IMR-90 (cell line): ENCODE measurements around the gene PPIL6. TPM values are rescaled to one million over a fixed set of nuclear protein-coding genes. Genes with fewer than 3 reads are reported as not detected.

ENCODE experiments used
- ATAC-seq: fragments of 200-7000 bp; cut with Tn5 transposase; 2 replicates; pipeline ENCODE4 v1.9.1; 2020; ENCODE audit warnings: low read depth, mild to moderate bottlenecking, moderate library complexity
- BruUV-seq: library from RNA; stranded (reverse); fragments of 400-500 nt; replicated peaks from 2 replicates; lab custom pipeline; 2021; lab: Mats Ljungman, UMichigan
- CTCF ChIA-PET: fragments of 300-600 bp; formaldehyde crosslinking; extraction: SDS; loops from one replicate; lab custom pipeline; 2021; ENCODE audit warnings: antibody characterized with exemption; lab: Yijun Ruan, JAX
- POLR2A ChIA-PET: fragments of 300-600 bp; sonication (Branson Sonifier 250); formaldehyde crosslinking; loops from one replicate; lab custom pipeline; 2022; ENCODE audit warnings: antibody characterized with exemption; ENCODE audit not compliant: unreplicated experiment; lab: Charles Lee
- DNase-seq: peaks from one replicate; pipeline ENCODE4 v3.0.0; 2013
- H2AFZ ChIP-seq: replicated peaks from 2 replicates; pipeline ENCODE3; 2013; ENCODE audit warnings: low read length, mild to moderate bottlenecking; ENCODE audit not compliant: poor library complexity
- H2AK5ac ChIP-seq: 2 replicates; pipeline ENCODE4 v1.6.1; 2013; ENCODE audit warnings: low read depth, low read length, inconsistent platforms
- H2AK9ac ChIP-seq: replicated peaks from 2 replicates; pipeline ENCODE3; 2013; ENCODE audit warnings: mild to moderate bottlenecking, low read depth, low read length, moderate library complexity; ENCODE audit not compliant: poor library complexity
- H2BK120ac ChIP-seq: 2 replicates; pipeline ENCODE4 v1.6.1; 2013; ENCODE audit warnings: low read depth, low read length, inconsistent platforms
- H2BK15ac ChIP-seq: 3 replicates; pipeline ENCODE4 v1.6.1; 2013; ENCODE audit warnings: low read depth, low read length, inconsistent platforms
- H2BK20ac ChIP-seq: 2 replicates; pipeline ENCODE4 v1.6.1; 2013; ENCODE audit warnings: low read depth, mild to moderate bottlenecking, inconsistent platforms, low read length, moderate library complexity
- H2BK5ac ChIP-seq: 2 replicates; pipeline ENCODE4 v1.6.1; 2013; ENCODE audit warnings: mild to moderate bottlenecking, low read depth, low read length, inconsistent platforms; ENCODE audit not compliant: poor library complexity, severe bottlenecking
- H3K14ac ChIP-seq: replicated peaks from 2 replicates; pipeline ENCODE4 v1.6.1; 2013; ENCODE audit warnings: low read depth, low read length, inconsistent platforms
- H3K18ac ChIP-seq: 2 replicates; pipeline ENCODE4 v1.6.1; 2013; ENCODE audit warnings: low read depth, low read length, control low read depth
- H3K23ac ChIP-seq: 2 replicates; pipeline ENCODE4 v1.6.1; 2013; ENCODE audit warnings: low read depth, low read length, inconsistent platforms
- H3K27ac ChIP-seq: 2 replicates; pipeline ENCODE4 v1.5.1; 2013; ENCODE audit warnings: mild to moderate bottlenecking, control low read depth, low read length; ENCODE audit not compliant: insufficient read depth
- H3K27me3 ChIP-seq: 2 replicates; pipeline ENCODE4 v1.6.1; 2013; ENCODE audit warnings: low read length; ENCODE audit not compliant: control insufficient read depth, insufficient read depth
- H3K36me3 ChIP-seq: 2 replicates; pipeline ENCODE4 v1.6.1; 2013; ENCODE audit warnings: low read length, mixed read lengths; ENCODE audit not compliant: control insufficient read depth, insufficient read depth
- H3K4ac ChIP-seq: 2 replicates; pipeline ENCODE4 v1.6.1; 2013; ENCODE audit warnings: low read depth, low read length, inconsistent platforms
- H3K4me1 ChIP-seq: 2 replicates; pipeline ENCODE4 v1.6.1; 2013; ENCODE audit warnings: low read length, mixed read lengths; ENCODE audit not compliant: control insufficient read depth, insufficient read depth
- H3K4me2 ChIP-seq: 2 replicates; pipeline ENCODE4 v1.6.1; 2013; ENCODE audit warnings: low read depth, mild to moderate bottlenecking, control low read depth, low read length, moderate library complexity
- H3K4me3 ChIP-seq: 2 replicates; pipeline ENCODE4 v1.5.1; 2013; ENCODE audit warnings: low read depth, mild to moderate bottlenecking, control low read depth, low read length, moderate library complexity; ENCODE audit not compliant: insufficient read depth
- H3K56ac ChIP-seq: 2 replicates; pipeline ENCODE4 v1.6.1; 2013; ENCODE audit warnings: low read length, inconsistent platforms; ENCODE audit not compliant: insufficient read depth; ENCODE audit errors: extremely low read depth
- H3K79me1 ChIP-seq, 2 experiments: 2 replicates each; pipeline ENCODE4 v1.6.1; 2013; ENCODE audit warnings: low read length in 2 of 2, inconsistent platforms in 1 of 2, low read depth in 1 of 2
- H3K9ac ChIP-seq: 2 replicates; pipeline ENCODE4 v1.6.1; 2013; ENCODE audit warnings: low read depth, low read length, control low read depth
- H3K9me1 ChIP-seq: 2 replicates; pipeline ENCODE4 v1.6.1; 2013; ENCODE audit warnings: low read length, inconsistent platforms; ENCODE audit not compliant: insufficient read depth
- H3K9me3 ChIP-seq: 2 replicates; pipeline ENCODE4 v1.6.1; 2013; ENCODE audit warnings: low read length; ENCODE audit not compliant: control insufficient read depth, insufficient read depth
- H4K20me1 ChIP-seq: 2 replicates; pipeline ENCODE4 v1.6.1; 2013; ENCODE audit warnings: low read length, inconsistent platforms; ENCODE audit not compliant: insufficient read depth
- H4K5ac ChIP-seq: 2 replicates; pipeline ENCODE4 v1.6.1; 2013; ENCODE audit warnings: mild to moderate bottlenecking, low read depth, low read length, control low read depth
- H4K8ac ChIP-seq, 2 experiments: 2 replicates each; pipeline ENCODE4 v1.6.1; 2013; ENCODE audit warnings: low read depth in 2 of 2, low read length in 2 of 2, control low read depth in 1 of 2, inconsistent platforms in 1 of 2
- H4K91ac ChIP-seq: 2 replicates; pipeline ENCODE4 v1.6.1; 2013; ENCODE audit warnings: low read depth, low read length, inconsistent platforms; ENCODE audit not compliant: insufficient read depth
- CEBPB ChIP-seq: IDR thresholded peaks from 2 replicates; pipeline ENCODE4 v1.6.1; 2012; ENCODE audit warnings: low read depth, low read length, improper control_type of control experiment
- CHD1 ChIP-seq: IDR thresholded peaks from 2 replicates; pipeline ENCODE4 v1.6.1; 2012; ENCODE audit warnings: low read depth, low read length, improper control_type of control experiment
- MAFK ChIP-seq: IDR thresholded peaks from 2 replicates; pipeline ENCODE4 v1.6.1; 2012; ENCODE audit warnings: low read depth, low read length, improper control_type of control experiment
- MAZ ChIP-seq: IDR thresholded peaks from 2 replicates; pipeline ENCODE4 v1.6.1; 2012; ENCODE audit warnings: low read depth, mild to moderate bottlenecking, low read length, improper control_type of control experiment, moderate library complexity, borderline replicate concordance
- POLR2A ChIP-seq: IDR thresholded peaks from 2 replicates; pipeline ENCODE4 v1.6.1; 2012; ENCODE audit warnings: mild to moderate bottlenecking, low read depth, low read length
- RCOR1 ChIP-seq: IDR thresholded peaks from 2 replicates; pipeline ENCODE4 v1.6.1; 2012; ENCODE audit warnings: mild to moderate bottlenecking, low read length, improper control_type of control experiment; ENCODE audit not compliant: insufficient replicate concordance
- RFX5 ChIP-seq: IDR thresholded peaks from 2 replicates; pipeline ENCODE4 v1.8.0; 2012; ENCODE audit warnings: low read depth, mild to moderate bottlenecking, low read length, moderate library complexity
- SMC3 ChIP-seq: fragments of 150-350 bp; IDR thresholded peaks from 2 replicates; pipeline ENCODE4 v1.6.1; 2016; ENCODE audit warnings: low read depth, mild to moderate bottlenecking, antibody characterized with exemption, low read length, moderate library complexity
- WGBS, 2 experiments: methylation state at CpG; one replicate each; pipeline versions ENCODE4 v1.1.5 to v1.1.7; 2013; ENCODE audit warnings: missing lambda C conversion rate in 2 of 2; ENCODE audit not compliant: insufficient read length in 1 of 2; ENCODE audit errors: extremely low coverage in 2 of 2; 5-methylcytosine and 5-hydroxymethylcytosine counted together
- dilution Hi-C: fragments of 300-500 bp; cut with HindIII; formaldehyde crosslinking; loops from one replicate; pipeline ENCODE4 v1.14.3; 2018; ENCODE audit warnings: low sequenced_read_pairs; ENCODE audit not compliant: unreplicated experiment
- in situ Hi-C: fragments of 300-500 bp; cut with MboI; formaldehyde crosslinking; loops from 3 replicates; pipeline ENCODE4 v1.14.3; 2019; ENCODE audit warnings: low sequenced_read_pairs, inconsistent platforms, mixed read lengths
- intact Hi-C: fragments of 100-400 bp; cut with micrococcal nuclease; formaldehyde crosslinking; loops from 2 replicates; pipeline ENCODE4 v1.10.0; 2022
- polyA plus RNA-seq, 3 experiments: library from polyadenylated mRNA; depleted of rRNA; stranded (reverse); fragments of >200 nt; gene quantifications; 2 replicates each; pipeline ENCODE4 v1.2.3, GENCODE V29; 2012; ENCODE audit warnings: low replicate concordance in 1 of 3
- total RNA-seq: library from RNA; depleted of rRNA; stranded (reverse); fragments of >200 nt; gene quantifications from 2 replicates; pipeline ENCODE4 v1.2.3, GENCODE V29; 2012
- TF ChIP-seq, protein P1 (sequence below): conservative IDR thresholded peaks from 2 replicates; pipeline ENCODE4 v1.5.1; 2012; ENCODE audit warnings: mild to moderate bottlenecking, low read depth, low read length, improper control_type of control experiment

Gene PPIL6
- total and polyA plus RNA-seq, 2 of the 4 experiments (the other 2 are of a cell fraction) = 0.15 to 0.18 TPM

DNA sequence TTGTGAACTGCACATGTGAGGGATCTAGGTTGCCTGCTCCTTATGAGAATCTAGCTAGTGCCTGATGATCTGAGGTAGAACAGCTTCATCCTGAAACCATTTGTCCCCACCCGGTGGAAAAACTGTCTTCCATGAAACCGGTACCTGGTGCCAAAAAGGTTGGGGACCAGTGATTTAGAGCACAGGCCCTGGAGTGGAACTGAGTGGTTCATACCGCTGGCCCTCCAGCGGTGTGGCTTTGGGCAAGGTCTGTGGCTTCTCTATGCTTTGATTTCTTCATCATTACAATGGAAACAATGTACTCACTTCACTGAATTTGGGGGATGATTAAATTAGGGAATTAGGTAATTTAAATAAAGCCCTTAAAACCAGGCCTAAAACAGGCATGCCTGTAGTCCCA, 94.4 kb downstream of the PPIL6 start:
- no peak overlapping the region for H2BK120ac ChIP-seq
- no peak overlapping the region for H2BK20ac ChIP-seq
- no peak overlapping the region for H2AK5ac ChIP-seq
- no peak overlapping the region for H3K27ac ChIP-seq
- no peak overlapping the region for H4K5ac ChIP-seq
- in situ Hi-C loops = no loop called here
- H2AFZ ChIP-seq = no peak overlapping the region
- no peak overlapping the region for H3K56ac ChIP-seq
- H3K4ac ChIP-seq = no peak overlapping the region
- no peak overlapping the region for H4K8ac ChIP-seq
- no peak overlapping the region for H2AK9ac ChIP-seq
- dilution Hi-C loops = no loop called here
- no peak overlapping the region for H3K4me3 ChIP-seq
- no peak overlapping the region for H3K18ac ChIP-seq
- H3K23ac ChIP-seq = no peak overlapping the region
- no peak for DNase-seq
- H3K9ac ChIP-seq = no peak overlapping the region
- H3K4me2 ChIP-seq = no peak overlapping the region
- ATAC-seq = no peak
- no peaks in the 10 kb centered on the region; the same call in 1 of the 2 replicates for H3K9me1 ChIP-seq
- BruUV-seq = no TSS peak
- no peaks in the 10 kb centered on the region for H3K36me3 ChIP-seq
- no peaks in the 10 kb centered on the region for H3K9me3 ChIP-seq
- no peak for TF ChIP-seq SMC3
- TF ChIP-seq CEBPB = no peak
- TF ChIP-seq, protein P1, sequence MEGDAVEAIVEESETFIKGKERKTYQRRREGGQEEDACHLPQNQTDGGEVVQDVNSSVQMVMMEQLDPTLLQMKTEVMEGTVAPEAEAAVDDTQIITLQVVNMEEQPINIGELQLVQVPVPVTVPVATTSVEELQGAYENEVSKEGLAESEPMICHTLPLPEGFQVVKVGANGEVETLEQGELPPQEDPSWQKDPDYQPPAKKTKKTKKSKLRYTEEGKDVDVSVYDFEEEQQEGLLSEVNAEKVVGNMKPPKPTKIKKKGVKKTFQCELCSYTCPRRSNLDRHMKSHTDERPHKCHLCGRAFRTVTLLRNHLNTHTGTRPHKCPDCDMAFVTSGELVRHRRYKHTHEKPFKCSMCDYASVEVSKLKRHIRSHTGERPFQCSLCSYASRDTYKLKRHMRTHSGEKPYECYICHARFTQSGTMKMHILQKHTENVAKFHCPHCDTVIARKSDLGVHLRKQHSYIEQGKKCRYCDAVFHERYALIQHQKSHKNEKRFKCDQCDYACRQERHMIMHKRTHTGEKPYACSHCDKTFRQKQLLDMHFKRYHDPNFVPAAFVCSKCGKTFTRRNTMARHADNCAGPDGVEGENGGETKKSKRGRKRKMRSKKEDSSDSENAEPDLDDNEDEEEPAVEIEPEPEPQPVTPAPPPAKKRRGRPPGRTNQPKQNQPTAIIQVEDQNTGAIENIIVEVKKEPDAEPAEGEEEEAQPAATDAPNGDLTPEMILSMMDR = no peak
- TF ChIP-seq RFX5 = no peak
- no peak for TF ChIP-seq MAZ
- TF ChIP-seq POLR2A = no peak
- TF ChIP-seq CHD1 = no peak
- no peak for TF ChIP-seq MAFK
- TF ChIP-seq RCOR1 = no peak
- H3K27me3 ChIP-seq = no peaks in the 10 kb centered on the region
- no peak overlapping the region for H2BK5ac ChIP-seq
- H4K20me1 ChIP-seq = no peaks in the 10 kb centered on the region
- ChIA-PET CTCF (no interaction called here), POLR2A (no interaction called here)
- H3K4me1 ChIP-seq = peaks cover 4% of the 10 kb centered on the region; the same call in 1 of the 2 replicates
- no peak overlapping the region for H4K91ac ChIP-seq
- WGBS, 2 experiments = 57% methylated on average over 1 of the region's 4 CpGs; no CpG with 5 or more reads in 1 of the 2 experiments
- H3K79me1 ChIP-seq = no peaks in the 10 kb centered on the region
- no peak overlapping the region for H2BK15ac ChIP-seq
- intact Hi-C loops = no loop called here
- H3K14ac ChIP-seq = no peak overlapping the region
